Calu3 (cell line): ENCODE measurements around the gene RNASE8. TPM values are rescaled to one million over a fixed set of nuclear protein-coding genes. Genes with fewer than 3 reads are reported as not detected.

Source experiments
- BruUV-seq: library from RNA; stranded (reverse); fragments of 400-500 nt; replicated peaks from 2 replicates; lab custom pipeline; 2021; lab: Mats Ljungman, UMichigan
- CTCF ChIA-PET: fragments of 300-600 bp; sonication (Branson Sonifier 250); formaldehyde crosslinking; loops from one replicate; lab custom pipeline; 2022; ENCODE audit warnings: antibody characterized with exemption; lab: Charles Lee
- DNase-seq: peaks from one replicate; pipeline ENCODE4 v3.0.0; 2022
- H3K27ac Mint-ChIP-seq: one replicate; pipeline ENCODE4 v1.8.0; 2022; ENCODE audit warnings: mixed read lengths; ENCODE audit not compliant: unreplicated experiment
- H3K27me3 Mint-ChIP-seq: one replicate; pipeline ENCODE4 v1.8.0; 2022; ENCODE audit warnings: mixed read lengths; ENCODE audit not compliant: unreplicated experiment
- H3K36me3 Mint-ChIP-seq: one replicate; pipeline ENCODE4 v1.8.0; 2022; ENCODE audit warnings: mild to moderate bottlenecking, moderate library complexity, mixed read lengths; ENCODE audit not compliant: insufficient read depth, unreplicated experiment
- H3K4me1 Mint-ChIP-seq: one replicate; pipeline ENCODE4 v1.8.0; 2022; ENCODE audit warnings: mild to moderate bottlenecking, low read depth, mixed read lengths; ENCODE audit not compliant: unreplicated experiment
- H3K4me3 Mint-ChIP-seq: one replicate; pipeline ENCODE4 v1.8.0; 2022; ENCODE audit warnings: mild to moderate bottlenecking, low read depth, moderate library complexity, mixed read lengths; ENCODE audit not compliant: unreplicated experiment
- H3K9me3 Mint-ChIP-seq: one replicate; pipeline ENCODE4 v1.8.0; 2022; ENCODE audit warnings: low read depth, mixed read lengths; ENCODE audit not compliant: unreplicated experiment
- intact Hi-C: fragments of 100-400 bp; cut with micrococcal nuclease; formaldehyde crosslinking; loops from one replicate; pipeline ENCODE4 v1.10.0; 2022; ENCODE audit not compliant: unreplicated experiment
- total RNA-seq: library from RNA; stranded (reverse); gene quantifications from 2 replicates; pipeline ENCODE4 v1.2.3, GENCODE V29; 2022
- TF ChIP-seq, protein P1 (sequence below): fragments of 200-600 bp; IDR thresholded peaks from one replicate; pipeline ENCODE4 v1.8.0; 2022; ENCODE audit warnings: antibody characterized with exemption; ENCODE audit not compliant: unreplicated experiment

RNASE8 gene
- total RNA-seq, 1 experiment from 2014 or later, result not detected

- CTCF ChIA-PET, result interaction anchor here (1.5 kb wide), 1 partner anchor 44 kb away, joined by 3 read pairs; no protein-coding TSS in a partner anchor
- Mint-ChIP-seq H3K9me3 (no peaks in the 10 kb centered on the region), H3K4me3 (no peak overlapping the region), H3K36me3 (no peaks in the 10 kb centered on the region), H3K27me3 (peaks cover 20% of the 10 kb centered on the region), H3K27ac (no peak overlapping the region), H3K4me1 (peaks cover 6% of the 10 kb centered on the region)
- BruUV-seq, result no TSS peak
- intact Hi-C loops, result no loop called here
- TF ChIP-seq, protein P1, sequence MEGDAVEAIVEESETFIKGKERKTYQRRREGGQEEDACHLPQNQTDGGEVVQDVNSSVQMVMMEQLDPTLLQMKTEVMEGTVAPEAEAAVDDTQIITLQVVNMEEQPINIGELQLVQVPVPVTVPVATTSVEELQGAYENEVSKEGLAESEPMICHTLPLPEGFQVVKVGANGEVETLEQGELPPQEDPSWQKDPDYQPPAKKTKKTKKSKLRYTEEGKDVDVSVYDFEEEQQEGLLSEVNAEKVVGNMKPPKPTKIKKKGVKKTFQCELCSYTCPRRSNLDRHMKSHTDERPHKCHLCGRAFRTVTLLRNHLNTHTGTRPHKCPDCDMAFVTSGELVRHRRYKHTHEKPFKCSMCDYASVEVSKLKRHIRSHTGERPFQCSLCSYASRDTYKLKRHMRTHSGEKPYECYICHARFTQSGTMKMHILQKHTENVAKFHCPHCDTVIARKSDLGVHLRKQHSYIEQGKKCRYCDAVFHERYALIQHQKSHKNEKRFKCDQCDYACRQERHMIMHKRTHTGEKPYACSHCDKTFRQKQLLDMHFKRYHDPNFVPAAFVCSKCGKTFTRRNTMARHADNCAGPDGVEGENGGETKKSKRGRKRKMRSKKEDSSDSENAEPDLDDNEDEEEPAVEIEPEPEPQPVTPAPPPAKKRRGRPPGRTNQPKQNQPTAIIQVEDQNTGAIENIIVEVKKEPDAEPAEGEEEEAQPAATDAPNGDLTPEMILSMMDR, result no peak
- DNase-seq, result no peak
These were observed 2.4 kb downstream of the RNASE8 start for GRCh38 chr14:21059842-21060613.

- DNase-seq, result no peak
- H3K36me3 Mint-ChIP-seq, result no peaks in the 10 kb centered on the region
- H3K27ac Mint-ChIP-seq, result no peak overlapping the region
- H3K9me3 Mint-ChIP-seq, result no peaks in the 10 kb centered on the region
- no peaks in the 10 kb centered on the region for H3K4me1 Mint-ChIP-seq
- intact Hi-C loops, result no loop called here
- TF ChIP-seq, protein P1, result no peak
- CTCF ChIA-PET, result no interaction called here
- BruUV-seq, result no TSS peak
- peaks cover 28% of the 10 kb centered on the region for H3K27me3 Mint-ChIP-seq
- no peak overlapping the region for H3K4me3 Mint-ChIP-seq
These were observed 3.2 kb downstream of the RNASE8 start for GRCh38 chr14:21060614-21061346.

DNA sequence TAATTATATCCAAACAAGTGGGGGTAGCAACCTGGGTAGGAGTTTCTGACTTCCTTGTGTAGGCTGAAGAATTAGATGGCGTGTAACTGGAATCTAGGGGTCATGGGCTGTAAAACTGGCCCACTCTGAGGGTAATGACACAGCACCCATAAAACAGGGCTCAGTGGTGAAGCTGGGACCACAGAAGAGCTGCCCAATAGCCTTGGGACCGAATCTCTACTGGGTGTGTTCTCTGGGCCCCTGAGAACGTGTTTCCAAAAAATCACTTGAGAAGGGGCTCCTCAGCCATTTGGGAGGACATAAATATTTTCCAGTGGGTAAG, 3.7 kb downstream of the RNASE8 start:
- H3K4me3 Mint-ChIP-seq, result no peak overlapping the region

GRCh38 chr14:21063479-21063878, 5.9 kb downstream of the RNASE8 start:
- DNase-seq, result no peak
- Mint-ChIP-seq H3K27ac (no peak overlapping the region), H3K36me3 (no peaks in the 10 kb centered on the region), H3K9me3 (no peaks in the 10 kb centered on the region), H3K4me3 (no peak overlapping the region), H3K27me3 (peaks cover 55% of the 10 kb centered on the region), H3K4me1 (no peaks in the 10 kb centered on the region)
- CTCF ChIA-PET, result interaction anchor here (1.7 kb wide), 1 partner anchor 49 kb away, joined by 4 read pairs; no protein-coding TSS in a partner anchor
- TF ChIP-seq, protein P1, result no peak
- BruUV-seq, result no TSS peak
- intact Hi-C loops, result no loop called here

More for the DNA sequence above, 3.7 kb downstream of the RNASE8 start:
- peaks cover 33% of the 10 kb centered on the region for H3K27me3 Mint-ChIP-seq
- TF ChIP-seq, protein P1, result no peak
- BruUV-seq, result no TSS peak
- intact Hi-C loops, result no loop called here
- H3K4me1 Mint-ChIP-seq, result no peaks in the 10 kb centered on the region
- DNase-seq, result no peak
- no peaks in the 10 kb centered on the region for H3K9me3 Mint-ChIP-seq
- no peaks in the 10 kb centered on the region for H3K36me3 Mint-ChIP-seq
- CTCF ChIA-PET, result no interaction called here
- no peak overlapping the region for H3K27ac Mint-ChIP-seq
